Ovary (tissue), 3 donors: ENCODE measurements around the gene LGR5.

Experiments used
- CTCF ChIP-seq, 3 donors: fragments of 450-650 bp in 2 of 3; fragments of 200-600 bp in 1 of 3; IDR thresholded peaks; one replicate each; pipeline versions ENCODE4 v1.5.1 to v1.8.0; 2016 to 2022; ENCODE audit warnings: antibody characterized with exemption in 3 of 3, mild to moderate bottlenecking in 1 of 3
- POLR2A ChIP-seq: fragments of 450-650 bp; IDR thresholded peaks from one replicate; pipeline ENCODE4 v1.6.1; 2017; ENCODE audit warnings: antibody characterized with exemption, mild to moderate bottlenecking, moderate library complexity
- donor health status: DM: no; HTN: no; CAD: no.

DNA sequence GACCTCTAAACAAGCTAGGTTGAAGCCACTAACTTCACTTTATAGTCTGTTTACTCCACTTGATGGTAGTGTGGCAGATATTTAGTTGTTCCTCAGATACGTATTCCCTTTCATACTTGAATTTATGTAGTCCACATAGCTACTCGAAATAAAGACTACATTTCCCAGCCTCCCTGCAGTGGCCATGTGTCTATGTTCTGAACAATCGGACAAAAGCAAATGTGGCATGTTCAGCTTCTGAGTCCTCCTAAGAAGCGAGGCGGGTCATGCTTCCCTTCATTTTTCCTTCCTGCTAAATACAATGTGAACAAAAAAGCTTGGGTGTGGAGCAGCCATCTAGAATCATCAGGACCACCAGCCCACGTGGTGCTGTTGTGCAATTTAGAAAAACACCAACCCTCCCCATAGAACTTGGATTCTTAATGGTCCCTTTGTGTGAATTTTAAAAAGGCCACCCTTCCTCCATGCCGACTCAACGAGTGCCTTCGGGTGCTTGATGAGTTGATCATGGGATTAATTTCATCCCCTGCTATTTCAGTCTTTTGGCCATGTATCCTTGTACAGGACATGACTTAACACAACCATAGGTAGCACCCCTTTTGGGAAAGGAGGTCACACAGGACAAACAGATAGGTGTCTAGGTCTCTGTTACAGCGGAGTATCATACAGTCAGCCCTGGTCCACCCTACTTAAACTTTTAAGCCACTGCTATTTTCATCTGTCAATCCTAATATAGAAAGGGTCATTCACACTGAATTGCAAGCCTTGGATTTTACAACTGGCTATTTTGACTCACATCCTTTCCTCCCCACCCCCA is 163.4 kb downstream of the LGR5 start:
- TF ChIP-seq CTCF (IDR thresholded peaks at IDR 0.05) = no peak
- no peak for TF ChIP-seq POLR2A
